Kidney (tissue), 14 donors: ENCODE measurements around the gene RIC8B. TPM values are rescaled to one million over a fixed set of nuclear protein-coding genes. Genes with fewer than 3 reads are reported as not detected.

ENCODE experiments used
- DNase-seq, 5 donors: peaks; one replicate each; pipeline ENCODE4 v3.0.0-alpha.2; 2013 to 2020
- FAIRE-seq: peaks from 2 replicates; lab custom pipeline; 2012; peaks lifted over from hg19 to GRCh38; lab: Jason Lieb, UNC
- H3K27ac ChIP-seq, 2 donors: one replicate each; pipeline ENCODE4 v1.7.0; 2013; ENCODE audit warnings: low read depth in 2 of 2, low read length in 2 of 2, inconsistent platforms in 1 of 2
- H3K27me3 ChIP-seq: one replicate; pipeline ENCODE4 v1.7.1; 2013; ENCODE audit warnings: low read length, inconsistent platforms; ENCODE audit not compliant: control insufficient read depth, insufficient read depth
- H3K36me3 ChIP-seq, 3 donors: one replicate each; pipeline versions ENCODE4 v1.7.0 to v1.7.1; 2013; ENCODE audit warnings: low read length in 3 of 3, control low read depth in 1 of 3, inconsistent platforms in 1 of 3; ENCODE audit not compliant: insufficient read depth in 3 of 3, control insufficient read depth in 2 of 3
- H3K4me1 ChIP-seq, 3 donors: one replicate each; pipeline versions ENCODE4 v1.7.0 to v1.7.1; 2013; ENCODE audit warnings: low read length in 3 of 3, inconsistent platforms in 1 of 3, low read depth in 1 of 3; ENCODE audit not compliant: control insufficient read depth in 2 of 3, insufficient read depth in 2 of 3
- H3K4me3 ChIP-seq, 3 donors: one replicate each; pipeline versions ENCODE4 v1.7.0 to v1.8.1; 2013; ENCODE audit warnings: low read length in 3 of 3, control low read depth in 1 of 3, inconsistent platforms in 1 of 3
- H3K9ac ChIP-seq, 3 donors: one replicate each; pipeline versions ENCODE4 v1.7.0 to v1.7.1; 2013; ENCODE audit warnings: low read length in 3 of 3, control low read depth in 1 of 3, inconsistent platforms in 1 of 3
- H3K9me3 ChIP-seq, 3 donors: one replicate each; pipeline versions ENCODE4 v1.7.0 to v1.7.1; 2013; ENCODE audit warnings: low read length in 3 of 3, control low read depth in 1 of 3, inconsistent platforms in 1 of 3; ENCODE audit not compliant: control insufficient read depth in 2 of 3, insufficient read depth in 1 of 3
- intact Hi-C: fragments of 100-400 bp; cut with DNase I; formaldehyde crosslinking; loops from one replicate; pipeline ENCODE4 v1.11.1; 2022
- polyA plus RNA-seq: library from polyadenylated mRNA; stranded (reverse); fragments of 350-450 nt; fragmentation: Illumina TruSeq; extraction: RNeasy Lipid Tissue Mini Kit (QIAGEN cat#74804); gene quantifications from one replicate; pipeline ENCODE4 v1.2.3, GENCODE V29; 2014; ENCODE audit warnings: low read depth, low replicate concordance; ENCODE audit not compliant: insufficient read depth
- total RNA-seq: library from RNA; stranded (reverse); fragmentation: NEBNext Ultra II Directional; extraction: Animal tissue kit (Norgen Biotek cat#: 25700); gene quantifications from one replicate; pipeline ENCODE4 v1.2.1, GENCODE V29; 2021
- TF ChIP-seq, protein P1 (sequence below): IDR thresholded peaks from 3 replicates; pipeline ENCODE4 v1.5.1; 2012; ENCODE audit warnings: mild to moderate bottlenecking, moderate library complexity, borderline replicate concordance; ENCODE audit not compliant: insufficient read depth; ENCODE audit errors: extremely low read depth
- donor health status: control.
- donor health status: control.
- donor health status: control.
- donor health status: control.
- donor health status: control.
- donor health status: DM: yes; HTN: yes; CAD: no.
- donor health status: Normal renal cell carcinoma (clear cell type).

The RIC8B gene
- total and polyA plus RNA-seq, 2 donors from 2014 or later, result 7.7 to 18.0 TPM

DNA sequence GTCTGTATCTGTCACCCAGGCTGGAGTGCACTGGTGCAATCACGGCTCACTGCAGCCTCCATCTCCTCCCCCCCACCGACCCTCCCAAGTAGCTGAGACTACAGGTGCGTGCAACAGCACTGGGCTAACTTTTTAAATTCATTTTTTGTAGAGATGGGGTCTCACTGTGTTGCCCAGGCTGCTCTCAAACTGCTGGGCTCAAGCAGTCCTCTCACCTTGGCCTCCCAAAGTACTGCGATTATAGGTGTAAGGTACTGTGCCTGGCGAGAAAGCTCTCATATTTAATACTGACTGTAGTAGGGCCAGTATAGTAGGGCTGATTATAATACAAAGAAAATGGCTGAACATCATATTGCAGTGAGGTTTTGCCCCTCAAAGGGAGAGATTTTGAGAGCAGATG, 2.4 kb downstream of the RIC8B start:
- no peaks in the 10 kb centered on the region for H3K9me3 ChIP-seq
- H3K9ac ChIP-seq, result no peak overlapping the region
- H3K27ac ChIP-seq, result no peak overlapping the region
- TF ChIP-seq, protein P1, sequence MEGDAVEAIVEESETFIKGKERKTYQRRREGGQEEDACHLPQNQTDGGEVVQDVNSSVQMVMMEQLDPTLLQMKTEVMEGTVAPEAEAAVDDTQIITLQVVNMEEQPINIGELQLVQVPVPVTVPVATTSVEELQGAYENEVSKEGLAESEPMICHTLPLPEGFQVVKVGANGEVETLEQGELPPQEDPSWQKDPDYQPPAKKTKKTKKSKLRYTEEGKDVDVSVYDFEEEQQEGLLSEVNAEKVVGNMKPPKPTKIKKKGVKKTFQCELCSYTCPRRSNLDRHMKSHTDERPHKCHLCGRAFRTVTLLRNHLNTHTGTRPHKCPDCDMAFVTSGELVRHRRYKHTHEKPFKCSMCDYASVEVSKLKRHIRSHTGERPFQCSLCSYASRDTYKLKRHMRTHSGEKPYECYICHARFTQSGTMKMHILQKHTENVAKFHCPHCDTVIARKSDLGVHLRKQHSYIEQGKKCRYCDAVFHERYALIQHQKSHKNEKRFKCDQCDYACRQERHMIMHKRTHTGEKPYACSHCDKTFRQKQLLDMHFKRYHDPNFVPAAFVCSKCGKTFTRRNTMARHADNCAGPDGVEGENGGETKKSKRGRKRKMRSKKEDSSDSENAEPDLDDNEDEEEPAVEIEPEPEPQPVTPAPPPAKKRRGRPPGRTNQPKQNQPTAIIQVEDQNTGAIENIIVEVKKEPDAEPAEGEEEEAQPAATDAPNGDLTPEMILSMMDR, result no peak
- DNase-seq, result no peak
- peaks cover 0 to 9% (median 5%) of the 10 kb centered on the region in 3 donors for H3K4me1 ChIP-seq
- H3K27me3 ChIP-seq, result no peaks in the 10 kb centered on the region
- H3K4me3 ChIP-seq, result no peak overlapping the region
- FAIRE-seq, result no peak
- H3K36me3 ChIP-seq, result no peaks in the 10 kb centered on the region
- intact Hi-C loops, result no loop called here

GRCh38 chr12:106780010-106780631, 5.6 kb downstream of the RIC8B start:
- Histone ChIP-seq H3K4me1 (peaks cover 0 to 5% (median 3%) of the 10 kb centered on the region in 3 donors), H3K4me3 (no peak overlapping the region), H3K27me3 (no peaks in the 10 kb centered on the region), H3K36me3 (peaks cover 0 to 2% (median 2%) of the 10 kb centered on the region in 3 donors), H3K9ac (no peak overlapping the region), H3K9me3 (no peaks in the 10 kb centered on the region), H3K27ac (no peak overlapping the region)
- no peak for DNase-seq
- FAIRE-seq, result no peak
- intact Hi-C loops, result no loop called here
- TF ChIP-seq, protein P1, result no peak

DNA sequence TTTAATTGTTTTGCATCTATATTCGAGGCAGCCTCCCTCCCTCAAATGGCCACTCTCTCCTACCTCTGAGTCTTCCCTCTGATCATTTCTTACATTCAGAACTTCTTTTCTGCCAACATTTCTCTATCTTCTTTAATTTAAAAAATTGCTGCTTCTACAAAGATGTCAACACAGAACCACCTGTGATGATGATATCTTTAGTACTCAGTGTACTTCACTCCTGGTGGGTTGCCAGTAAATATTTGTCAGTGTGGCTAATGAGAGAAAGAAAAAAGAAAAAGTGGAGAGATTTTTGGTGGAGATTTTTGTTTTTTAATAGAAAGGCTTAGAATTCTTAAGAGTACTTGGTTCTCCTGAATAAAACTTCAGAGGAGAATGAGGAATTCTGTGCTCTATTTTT, 8.1 kb downstream of the RIC8B start:
- TF ChIP-seq, protein P1, result no peak
- DNase-seq (no peak), FAIRE-seq (no peak)
- Histone ChIP-seq H3K36me3 (peaks cover 2 to 5% (median 2%) of the 10 kb centered on the region in 3 donors), H3K9me3 (no peaks in the 10 kb centered on the region), H3K4me3 (no peak overlapping the region), H3K9ac (no peak overlapping the region), H3K27me3 (no peaks in the 10 kb centered on the region), H3K27ac (no peak overlapping the region), H3K4me1 (no peaks in the 10 kb centered on the region)
- intact Hi-C loops, result no loop called here
